ENCODE results near the gene SNRPD1. TPM values are rescaled to one million over a fixed set of nuclear protein-coding genes. Genes with fewer than 3 reads are reported as not detected.

Gene SNRPD1
- total RNA-seq, 6 donors from 2014 or later: 2.1 to 35.8 (median 14.4) TPM

DNA sequence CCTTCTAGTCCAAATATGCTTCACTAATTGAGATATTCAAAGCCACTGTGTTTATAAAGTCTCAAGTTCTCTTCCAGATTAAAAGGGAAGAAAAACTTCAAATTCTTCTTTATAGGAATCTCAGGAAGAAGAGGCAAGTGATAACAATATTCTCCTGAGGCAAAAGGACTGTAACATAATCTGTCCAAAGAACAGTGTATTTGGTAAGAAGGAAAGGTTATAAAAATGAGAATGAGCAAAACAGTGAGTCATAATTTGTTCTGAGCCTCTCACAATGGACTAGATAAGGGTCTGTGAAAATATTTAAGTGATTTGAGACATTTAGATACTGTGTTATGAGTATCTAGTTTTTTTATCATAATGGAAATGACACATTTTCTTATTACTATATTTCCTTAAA, 44.3 kb downstream of the SNRPD1 start:
- H3K9me3 ChIP-seq: no peaks in the 10 kb centered on the region
- DNase-seq (no peak), ATAC-seq (ENCODE audit: low FRiP score in 2 of 2) (no peak)
- H3K4me3 ChIP-seq: no peak overlapping the region
- H3K4me1 ChIP-seq: no peaks in the 10 kb centered on the region
- no peak overlapping the region for H3K27ac ChIP-seq
- TF ChIP-seq, protein P1, sequence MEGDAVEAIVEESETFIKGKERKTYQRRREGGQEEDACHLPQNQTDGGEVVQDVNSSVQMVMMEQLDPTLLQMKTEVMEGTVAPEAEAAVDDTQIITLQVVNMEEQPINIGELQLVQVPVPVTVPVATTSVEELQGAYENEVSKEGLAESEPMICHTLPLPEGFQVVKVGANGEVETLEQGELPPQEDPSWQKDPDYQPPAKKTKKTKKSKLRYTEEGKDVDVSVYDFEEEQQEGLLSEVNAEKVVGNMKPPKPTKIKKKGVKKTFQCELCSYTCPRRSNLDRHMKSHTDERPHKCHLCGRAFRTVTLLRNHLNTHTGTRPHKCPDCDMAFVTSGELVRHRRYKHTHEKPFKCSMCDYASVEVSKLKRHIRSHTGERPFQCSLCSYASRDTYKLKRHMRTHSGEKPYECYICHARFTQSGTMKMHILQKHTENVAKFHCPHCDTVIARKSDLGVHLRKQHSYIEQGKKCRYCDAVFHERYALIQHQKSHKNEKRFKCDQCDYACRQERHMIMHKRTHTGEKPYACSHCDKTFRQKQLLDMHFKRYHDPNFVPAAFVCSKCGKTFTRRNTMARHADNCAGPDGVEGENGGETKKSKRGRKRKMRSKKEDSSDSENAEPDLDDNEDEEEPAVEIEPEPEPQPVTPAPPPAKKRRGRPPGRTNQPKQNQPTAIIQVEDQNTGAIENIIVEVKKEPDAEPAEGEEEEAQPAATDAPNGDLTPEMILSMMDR (IDR thresholded peaks at IDR 0.05): no peak
- TF ChIP-seq EP300 (IDR thresholded peaks at IDR 0.05): no peak
- no peak for TF ChIP-seq POLR2A (IDR thresholded peaks at IDR 0.05)
- no peak for TF ChIP-seq POLR2AphosphoS5 (IDR thresholded peaks at IDR 0.05)
- H3K27me3 ChIP-seq: no peaks in the 10 kb centered on the region
- peaks cover 0 to 11% (median 4%) of the 10 kb centered on the region in 4 donors for H3K36me3 ChIP-seq

DNA sequence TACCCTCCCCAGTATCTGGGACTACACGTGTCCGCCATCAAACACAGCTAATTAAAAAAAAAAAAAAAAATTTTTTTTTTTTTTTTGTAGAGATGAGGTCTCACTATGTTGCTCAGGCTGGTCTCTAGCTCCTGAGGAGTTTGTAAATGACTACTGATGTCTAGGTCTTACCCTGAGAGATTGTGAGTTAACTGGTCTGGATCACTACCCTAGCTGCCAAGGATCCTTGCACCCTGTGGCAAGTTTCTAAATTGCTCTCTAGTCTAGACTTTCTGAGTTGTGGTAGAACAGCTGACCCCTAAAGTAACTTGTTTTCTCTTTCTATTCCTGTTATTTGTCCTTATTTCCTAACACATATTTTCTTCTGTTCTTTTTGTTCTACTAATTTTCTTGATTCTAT, 48.0 kb downstream of the SNRPD1 start:
- TF ChIP-seq EP300 (IDR thresholded peaks at IDR 0.05) (no peak), POLR2AphosphoS5 (IDR thresholded peaks at IDR 0.05) (no peak), POLR2A (IDR thresholded peaks at IDR 0.05) (no peak)
- TF ChIP-seq, protein P1 (IDR thresholded peaks at IDR 0.05): no peak
- no peaks in the 10 kb centered on the region for H3K27me3 ChIP-seq
- WGBS, 2 donors: 95 to 96% methylated on average over 2 of the region's 2 CpGs
- H3K9me3 ChIP-seq: no peaks in the 10 kb centered on the region
- H3K36me3 ChIP-seq: peaks cover 0 to 15% (median 9%) of the 10 kb centered on the region in 4 donors
- ATAC-seq (ENCODE audit: low FRiP score in 2 of 2) (no peak), DNase-seq (no peak)
- H3K4me3 ChIP-seq: no peak overlapping the region
- no peak overlapping the region for H3K27ac ChIP-seq
- H3K4me1 ChIP-seq: no peaks in the 10 kb centered on the region

DNA sequence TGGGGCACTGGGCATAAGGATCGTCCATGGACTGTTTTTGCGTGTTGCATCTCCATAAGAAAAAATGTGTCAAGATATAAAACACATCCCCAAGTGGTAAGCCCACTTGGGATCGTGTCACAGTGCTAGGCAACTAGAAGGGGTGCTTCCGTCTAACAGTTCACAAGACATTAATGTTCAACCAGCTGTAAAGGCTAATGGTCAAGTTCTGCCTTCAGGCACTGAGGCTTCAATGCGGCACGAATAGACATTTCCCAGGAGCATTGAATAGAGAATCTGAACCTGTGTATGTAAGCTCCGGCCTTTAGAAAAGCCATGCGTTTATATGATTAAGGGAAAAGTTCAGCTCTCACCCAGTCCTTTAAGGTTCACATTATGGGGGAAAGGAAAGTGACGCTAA, 50.5 kb downstream of the SNRPD1 start:
- no peak for DNase-seq
- ATAC-seq (ENCODE audit: low FRiP score in 2 of 2): no peak
- no peaks in the 10 kb centered on the region for H3K27me3 ChIP-seq
- H3K4me1 ChIP-seq: no peaks in the 10 kb centered on the region
- H3K4me3 ChIP-seq: no peak overlapping the region
- peaks cover 0 to 15% (median 2%) of the 10 kb centered on the region in 4 donors for H3K36me3 ChIP-seq
- TF ChIP-seq POLR2A (IDR thresholded peaks at IDR 0.05) (no peak), POLR2AphosphoS5 (IDR thresholded peaks at IDR 0.05) (no peak), EP300 (IDR thresholded peaks at IDR 0.05) (no peak)
- TF ChIP-seq, protein P1 (IDR thresholded peaks at IDR 0.05): no peak
- WGBS, 2 donors: 92 to 98% methylated on average over 9 of the region's 9 CpGs
- no peak overlapping the region for H3K27ac ChIP-seq
- no peaks in the 10 kb centered on the region for H3K9me3 ChIP-seq

DNA sequence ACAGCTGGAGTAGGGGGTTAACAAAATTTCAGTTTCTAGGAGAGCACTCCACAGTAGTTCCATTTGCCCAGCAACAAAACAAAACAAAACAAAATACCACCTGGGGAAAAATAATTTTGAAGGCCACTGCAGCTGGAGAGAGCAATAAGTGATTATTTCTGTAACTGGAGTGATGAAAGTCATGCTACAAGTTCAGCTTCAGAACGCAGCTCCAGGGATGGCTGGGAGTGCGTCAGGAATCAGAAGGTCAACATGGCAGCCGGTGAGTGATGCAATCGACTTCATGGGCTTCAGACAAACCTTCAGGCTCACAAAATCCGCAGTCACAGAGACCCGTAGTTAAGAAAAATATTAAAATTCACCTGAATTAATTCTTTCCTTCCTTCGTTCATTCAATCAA, 51.5 kb downstream of the SNRPD1 start:
- Histone ChIP-seq H3K4me1 (no peaks in the 10 kb centered on the region), H3K9me3 (no peaks in the 10 kb centered on the region), H3K27me3 (no peaks in the 10 kb centered on the region), H3K27ac (no peak overlapping the region), H3K4me3 (no peak overlapping the region), H3K36me3 (peaks cover 0 to 15% (median 2%) of the 10 kb centered on the region in 4 donors)
- TF ChIP-seq, protein P1 (IDR thresholded peaks at IDR 0.05): no peak
- no peak for TF ChIP-seq POLR2A (IDR thresholded peaks at IDR 0.05)
- no peak for TF ChIP-seq EP300 (IDR thresholded peaks at IDR 0.05)
- TF ChIP-seq POLR2AphosphoS5 (IDR thresholded peaks at IDR 0.05): no peak
- ATAC-seq (ENCODE audit: low FRiP score in 2 of 2) (no peak), DNase-seq (no peak)
- WGBS, 2 donors: 90 to 91% methylated on average over 7 of the region's 7 CpGs

DNA sequence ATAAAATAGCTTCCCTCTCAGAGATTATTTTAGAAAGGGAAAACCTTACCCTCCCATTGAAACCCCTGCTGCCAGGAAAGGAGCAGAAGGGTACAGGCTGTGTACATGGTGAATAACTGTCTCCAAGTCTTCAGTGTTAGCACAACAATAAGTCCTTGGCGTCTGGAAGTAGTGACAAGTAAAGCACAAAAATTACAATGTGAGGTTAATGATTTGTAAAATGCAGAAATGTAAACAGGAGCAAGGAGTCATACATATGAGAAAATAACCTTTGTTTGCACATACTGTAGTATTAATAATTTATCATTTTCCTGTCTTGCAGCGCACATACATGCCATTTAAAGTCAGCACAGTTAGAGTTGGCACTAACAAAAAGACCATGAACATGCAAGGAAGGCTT, 52.0 kb downstream of the SNRPD1 start:
- H3K27me3 ChIP-seq: no peaks in the 10 kb centered on the region
- no peak overlapping the region for H3K4me3 ChIP-seq
- no peak for TF ChIP-seq EP300 (IDR thresholded peaks at IDR 0.05)
- TF ChIP-seq POLR2A (IDR thresholded peaks at IDR 0.05): no peak
- no peak for TF ChIP-seq POLR2AphosphoS5 (IDR thresholded peaks at IDR 0.05)
- TF ChIP-seq, protein P1 (IDR thresholded peaks at IDR 0.05): no peak
- ATAC-seq (ENCODE audit: low FRiP score in 2 of 2) (no peak), DNase-seq (no peak)
- WGBS, 2 donors: 72 to 83% methylated on average over 2 of the region's 2 CpGs
- H3K4me1 ChIP-seq: no peaks in the 10 kb centered on the region
- no peak overlapping the region for H3K27ac ChIP-seq
- H3K36me3 ChIP-seq: peaks cover 0 to 15% (median 2%) of the 10 kb centered on the region in 4 donors
- no peaks in the 10 kb centered on the region for H3K9me3 ChIP-seq

All from upper lobe of left lung (tissue), 6 donors.